Measurements from ENCODE around the gene WDR18.

The WDR18 gene

DNA sequence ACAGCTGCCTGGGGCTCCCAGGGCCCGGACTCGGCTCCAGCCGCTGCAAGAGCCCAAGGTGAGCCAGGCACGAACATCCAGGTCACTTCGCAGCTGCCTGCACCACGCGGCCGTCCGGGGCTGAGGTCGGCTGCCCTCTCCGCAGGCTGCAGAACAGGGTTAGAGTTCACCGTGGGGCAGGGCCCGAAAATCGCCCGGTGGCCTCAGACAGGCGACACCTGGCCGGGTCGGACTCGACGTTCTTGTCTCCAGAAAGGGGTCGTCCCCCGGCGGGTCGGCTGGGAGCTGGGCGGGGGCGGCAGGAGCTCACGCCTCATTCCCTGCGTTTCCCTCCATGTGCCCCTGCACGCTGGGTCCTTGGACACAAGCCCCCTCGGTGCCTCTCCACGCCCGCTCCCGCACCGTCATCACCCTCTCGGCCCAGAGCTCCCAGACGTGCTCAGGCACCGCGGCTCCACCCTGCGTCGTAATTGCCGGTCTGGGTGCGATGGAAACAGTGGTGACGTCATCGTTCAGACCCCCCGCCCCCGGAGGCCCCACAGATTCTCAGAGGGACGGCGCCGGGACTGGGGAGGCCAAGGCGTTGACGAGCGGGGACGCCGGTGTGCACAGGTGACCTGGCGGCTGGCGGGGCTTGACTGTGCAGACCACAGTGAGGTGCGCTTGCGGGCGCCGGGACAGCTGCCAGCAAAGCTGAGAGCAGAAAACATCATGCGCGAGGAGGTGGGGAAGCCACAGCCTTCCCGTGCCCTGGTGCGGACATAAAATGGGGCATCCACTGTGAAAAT lies 12.1 kb downstream of the WDR18 start:
- TF ChIP-seq, protein P1, sequence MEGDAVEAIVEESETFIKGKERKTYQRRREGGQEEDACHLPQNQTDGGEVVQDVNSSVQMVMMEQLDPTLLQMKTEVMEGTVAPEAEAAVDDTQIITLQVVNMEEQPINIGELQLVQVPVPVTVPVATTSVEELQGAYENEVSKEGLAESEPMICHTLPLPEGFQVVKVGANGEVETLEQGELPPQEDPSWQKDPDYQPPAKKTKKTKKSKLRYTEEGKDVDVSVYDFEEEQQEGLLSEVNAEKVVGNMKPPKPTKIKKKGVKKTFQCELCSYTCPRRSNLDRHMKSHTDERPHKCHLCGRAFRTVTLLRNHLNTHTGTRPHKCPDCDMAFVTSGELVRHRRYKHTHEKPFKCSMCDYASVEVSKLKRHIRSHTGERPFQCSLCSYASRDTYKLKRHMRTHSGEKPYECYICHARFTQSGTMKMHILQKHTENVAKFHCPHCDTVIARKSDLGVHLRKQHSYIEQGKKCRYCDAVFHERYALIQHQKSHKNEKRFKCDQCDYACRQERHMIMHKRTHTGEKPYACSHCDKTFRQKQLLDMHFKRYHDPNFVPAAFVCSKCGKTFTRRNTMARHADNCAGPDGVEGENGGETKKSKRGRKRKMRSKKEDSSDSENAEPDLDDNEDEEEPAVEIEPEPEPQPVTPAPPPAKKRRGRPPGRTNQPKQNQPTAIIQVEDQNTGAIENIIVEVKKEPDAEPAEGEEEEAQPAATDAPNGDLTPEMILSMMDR (IDR thresholded peaks at IDR 0.05; ENCODE audit: borderline replicate concordance, control extremely low read depth, extremely low read depth, insufficient read depth, missing control alignments) = no peak
- peak; percentile 82 for DNase-seq (ENCODE audit: low spot score)
- in situ Hi-C loops (cut with MboI; ENCODE audit: low sequenced_read_pairs, unreplicated experiment) = no loop called here

DNA sequence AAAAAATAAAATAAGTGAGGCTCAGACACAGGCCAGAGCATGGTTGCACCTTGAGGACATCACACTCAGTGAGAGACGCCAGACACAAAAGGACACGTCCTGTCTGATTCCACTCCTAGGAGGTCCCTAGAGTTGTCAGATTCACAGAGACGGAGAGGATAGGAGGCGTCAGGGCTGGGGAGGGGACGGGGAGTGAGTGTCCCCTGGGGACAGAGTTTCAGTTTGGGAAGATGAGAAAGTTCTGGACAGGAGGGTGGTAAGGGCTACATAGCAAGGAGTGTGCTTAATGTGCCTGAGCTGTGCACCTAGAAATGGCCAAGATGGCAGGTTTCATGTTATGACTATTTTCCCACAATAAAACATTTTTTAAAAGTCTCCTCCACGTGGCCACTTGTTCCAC lies 13.9 kb downstream of the WDR18 start:
- TF ChIP-seq, protein P1 (IDR thresholded peaks at IDR 0.05; ENCODE audit: borderline replicate concordance, control extremely low read depth, extremely low read depth, insufficient read depth, missing control alignments) = no peak
- no peak for DNase-seq (ENCODE audit: low spot score)
- in situ Hi-C loops (cut with MboI; ENCODE audit: low sequenced_read_pairs, unreplicated experiment) = no loop called here

DNA sequence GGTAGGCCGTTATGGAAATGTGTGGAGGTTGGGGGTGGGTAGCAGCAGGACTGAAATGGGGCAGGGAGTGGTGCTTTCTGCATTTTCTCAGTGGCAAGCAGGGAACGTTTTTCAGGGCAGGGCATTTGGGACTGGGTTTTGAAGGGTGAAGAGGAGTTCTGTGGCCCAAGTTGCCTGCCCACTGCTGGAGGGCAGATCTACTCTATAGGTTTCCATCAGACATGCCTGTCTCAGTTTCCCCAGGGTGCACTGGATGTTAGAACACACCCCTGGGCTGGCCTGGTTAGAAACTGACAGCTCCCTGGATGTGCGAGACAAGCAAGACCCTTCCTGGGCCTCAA lies 15.2 kb downstream of the WDR18 start:
- no peak for DNase-seq (ENCODE audit: low spot score)
- in situ Hi-C loops (cut with MboI; ENCODE audit: low sequenced_read_pairs, unreplicated experiment) = no loop called here
- TF ChIP-seq, protein P1 (IDR thresholded peaks at IDR 0.05; ENCODE audit: borderline replicate concordance, control extremely low read depth, extremely low read depth, insufficient read depth, missing control alignments) = no peak

DNA sequence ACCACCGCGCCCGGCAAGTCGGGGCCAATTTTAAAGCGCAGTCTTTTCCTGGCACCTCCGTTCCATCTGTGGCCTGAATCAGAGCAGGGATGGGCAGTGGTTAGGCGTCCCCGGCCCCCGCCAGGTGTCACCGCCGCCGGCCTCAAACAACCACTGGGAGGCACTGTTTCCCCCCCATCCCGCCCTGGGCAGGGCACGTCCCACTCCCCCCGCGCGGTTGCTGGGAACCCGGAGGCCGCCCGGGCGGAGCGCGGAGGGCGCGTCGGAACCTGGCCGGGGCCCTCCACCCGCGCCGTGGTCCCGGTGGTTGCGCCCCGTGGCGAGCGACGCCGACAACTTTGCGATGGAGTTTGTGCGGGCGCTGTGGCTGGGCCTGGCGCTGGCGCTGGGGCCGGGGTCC lies 15.9 kb downstream of the WDR18 start, which contains the start of gene GRIN3B:
GRIN3B (plus strand) TSS at position 325 of the 400 bp plus-strand sequence; CDS start at position 344, 19 bp downstream.
- DNase-seq (ENCODE audit: low spot score) = peak; percentile 82
- in situ Hi-C loops (cut with MboI; ENCODE audit: low sequenced_read_pairs, unreplicated experiment) = no loop called here

DNA sequence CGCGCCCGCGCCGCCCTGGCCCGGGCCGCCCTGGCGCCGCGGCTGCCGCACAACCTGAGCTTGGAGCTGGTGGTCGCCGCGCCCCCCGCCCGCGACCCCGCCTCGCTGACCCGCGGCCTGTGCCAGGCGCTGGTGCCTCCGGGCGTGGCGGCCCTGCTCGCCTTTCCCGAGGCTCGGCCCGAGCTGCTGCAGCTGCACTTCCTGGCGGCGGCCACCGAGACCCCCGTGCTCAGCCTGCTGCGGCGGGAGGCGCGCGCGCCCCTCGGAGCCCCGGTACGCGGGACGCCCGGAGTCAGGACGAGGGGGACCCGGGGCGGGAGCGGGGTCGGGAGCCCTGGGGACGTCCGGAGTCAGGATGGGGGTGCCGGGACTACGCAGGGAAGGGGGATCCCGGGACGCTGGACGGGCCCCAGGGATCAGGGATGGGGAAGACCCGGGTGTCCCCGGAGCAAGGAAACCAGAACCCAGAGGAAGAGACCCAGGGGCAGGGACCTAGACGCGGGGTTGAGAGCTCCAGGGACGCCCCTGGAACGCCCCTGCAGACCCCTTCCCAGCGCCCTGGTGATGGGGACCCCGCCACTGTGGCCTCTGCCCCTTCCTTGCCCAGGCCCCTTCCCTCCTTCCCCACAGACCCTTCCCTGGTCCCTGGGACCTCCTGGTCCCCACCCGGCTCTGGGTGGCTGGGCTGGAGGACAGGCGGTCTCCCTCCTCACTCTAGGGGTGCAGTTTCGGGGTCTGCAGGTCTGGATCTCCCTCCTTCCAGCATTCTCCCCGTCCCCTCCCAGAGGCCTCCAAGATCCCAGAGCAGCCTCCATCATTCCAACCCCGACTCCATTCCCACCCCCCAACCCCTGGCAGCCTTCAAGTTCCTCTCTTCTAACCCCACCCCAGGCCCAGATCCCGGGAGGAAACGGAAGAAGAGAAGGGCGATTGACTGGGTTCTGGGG lies 16.7 kb downstream of the WDR18 start:
- TF ChIP-seq, protein P1 (IDR thresholded peaks at IDR 0.05; ENCODE audit: borderline replicate concordance, control extremely low read depth, extremely low read depth, insufficient read depth, missing control alignments) = no peak

More for the DNA sequence above, 15.9 kb downstream of the WDR18 start, which contains the start of gene GRIN3B:
- TF ChIP-seq, protein P1 (IDR thresholded peaks at IDR 0.05; ENCODE audit: borderline replicate concordance, control extremely low read depth, extremely low read depth, insufficient read depth, missing control alignments) = peak; percentile 36

DNA sequence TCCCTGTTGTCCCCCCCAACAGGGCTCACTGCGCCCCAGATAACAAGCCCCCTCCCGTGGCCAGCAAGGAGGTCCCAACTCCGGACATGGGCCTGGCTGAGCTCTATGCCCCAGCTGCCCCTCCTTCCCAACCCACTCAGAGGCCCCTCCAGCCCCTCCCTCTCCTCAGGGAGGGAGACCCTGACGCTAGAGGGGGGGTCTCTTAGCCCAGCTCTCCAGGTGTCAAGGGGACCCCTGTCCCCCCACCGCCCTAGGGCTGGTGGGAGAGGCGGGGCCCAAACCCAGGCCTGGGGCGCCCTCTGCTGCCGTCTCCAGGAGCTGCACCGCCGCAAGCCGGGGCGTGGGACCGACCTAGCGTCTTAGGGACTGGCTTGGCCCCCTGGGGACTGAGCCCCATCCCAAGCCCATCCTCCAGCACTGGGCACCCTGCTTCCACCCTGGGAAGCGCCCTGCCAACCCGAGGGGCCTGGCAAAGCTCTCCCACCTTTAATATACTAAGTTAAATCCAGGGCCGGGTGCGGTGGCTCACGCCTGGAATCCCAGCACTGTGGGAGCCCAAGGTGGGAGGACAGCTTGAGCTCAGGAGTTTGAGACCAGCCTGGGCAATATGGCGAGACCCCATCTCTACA lies 17.5 kb downstream of the WDR18 start:
- TF ChIP-seq, protein P1 (IDR thresholded peaks at IDR 0.05; ENCODE audit: borderline replicate concordance, control extremely low read depth, extremely low read depth, insufficient read depth, missing control alignments) = peak; percentile 97
- DNase-seq (ENCODE audit: low spot score) = peak; percentile 88
- in situ Hi-C loops (cut with MboI; ENCODE audit: low sequenced_read_pairs, unreplicated experiment) = no loop called here

More for the DNA sequence above, 16.7 kb downstream of the WDR18 start:
- DNase-seq (ENCODE audit: low spot score) = no peak
- in situ Hi-C loops (cut with MboI; ENCODE audit: low sequenced_read_pairs, unreplicated experiment) = no loop called here

Data from GM13976 (cell line).